ENCODE data around the gene GNG2. TPM values are rescaled to one million over a fixed set of nuclear protein-coding genes. Genes with fewer than 3 reads are reported as not detected.

The GNG2 gene
- total and polyA plus RNA-seq, 9 of the 15 experiments (the other 6 are each of a cell fraction or from before 2014, with no cell fraction given): 0.18 TPM; not detected in 8

DNA sequence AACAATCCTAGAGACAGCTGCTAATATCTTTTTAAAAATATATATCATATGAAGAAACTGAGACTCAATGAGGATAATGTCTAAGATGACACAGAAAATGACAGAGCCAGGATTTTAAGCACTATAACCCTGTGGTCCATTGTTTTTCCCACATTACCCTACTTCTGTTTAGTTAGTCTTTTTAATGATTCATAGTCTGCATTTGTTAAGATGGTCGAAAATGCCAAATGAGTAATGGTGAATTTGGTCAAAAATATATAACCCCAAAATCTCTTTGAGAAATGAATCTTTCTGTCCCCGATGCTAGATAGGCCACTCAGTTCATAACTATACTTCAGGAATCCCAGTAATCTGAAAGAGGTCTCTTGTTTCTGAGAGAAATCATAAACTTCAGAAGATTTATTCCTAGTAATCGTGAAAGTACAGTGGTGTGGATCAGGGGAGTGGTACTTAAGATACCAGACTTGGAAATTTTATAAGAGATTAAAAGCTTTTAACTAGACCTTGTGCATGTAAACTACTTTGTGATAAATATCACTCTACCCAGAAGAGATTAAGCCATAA is 139.7 kb downstream of the GNG2 start:
- intact Hi-C loops (cut with micrococcal nuclease) (no loop called here), in situ Hi-C loops (cut with MboI) (no loop called here)
- CTCF ChIA-PET (ENCODE audit: low intra/inter-chr PET ratio): no interaction called here
- no TSS peak for BruUV-seq (replicated peaks)
- Histone ChIP-seq H3K4me2 (ENCODE audit: insufficient read depth, low read length) (no peak overlapping the region), H3K79me2 (ENCODE audit: control insufficient read depth, insufficient read depth, low read length) (no peaks in the 10 kb centered on the region), H3K36me3 (ENCODE audit: control insufficient read depth, insufficient read depth, low read length) (peaks cover 92% of the 10 kb centered on the region), H4K20me1 (replicated peaks; ENCODE audit: control insufficient read depth, insufficient read depth, low read length) (no peaks in the 10 kb centered on the region), H3K4me1 (replicated peaks in 1 of 2; ENCODE audit: control insufficient read depth in 2 of 2, insufficient read depth in 2 of 2, low read length in 2 of 2) (no peaks in the 10 kb centered on the region), H3K9ac (ENCODE audit: insufficient read depth in 1 of 2, low read depth in 2 of 2, low read length in 2 of 2) (no peak overlapping the region), H3K9me1 (ENCODE audit: control insufficient read depth, insufficient read depth, low read length) (no peaks in the 10 kb centered on the region), H3K27ac (ENCODE audit: extremely low read depth, low read depth, low read length) (no peak overlapping the region), H3K4me3 (no peak overlapping the region), H2AFZ (ENCODE audit: low read depth, low read length) (no peak overlapping the region), H3K27me3 (ENCODE audit: control insufficient read depth in 2 of 2, insufficient read depth in 2 of 2, low read length in 2 of 2) (no peaks in the 10 kb centered on the region), H3K9me3 (replicated peaks; ENCODE audit: control insufficient read depth, insufficient read depth, low read depth, low read length) (no peaks in the 10 kb centered on the region)
- WGBS (ENCODE audit: insufficient coverage, low coverage, missing lambda C conversion rate): 90% methylated on average over 3 of the region's 3 CpGs
- DNase-seq (ENCODE audit: extremely low read depth in 1 of 4, low spot score in 3 of 4) (no peak), ATAC-seq (no peak), FAIRE-seq (no peak)
- no peak for TF ChIP-seq POLR2A (conservative IDR thresholded peaks at IDR 0.05)
- TF ChIP-seq ZNF282 (CRISPR knock-in tag; IDR thresholded peaks at IDR 0.05): no peak
- no peak for TF ChIP-seq ZC3H11A (IDR thresholded peaks at IDR 0.05; ENCODE audit: low read depth, low read length)
- TF ChIP-seq ZNF77 (CRISPR knock-in tag; IDR thresholded peaks at IDR 0.05): no peak
- TF ChIP-seq KAT8 (IDR thresholded peaks at IDR 0.05; ENCODE audit: low read depth): no peak
- TF ChIP-seq ZNF347 (CRISPR knock-in tag; IDR thresholded peaks at IDR 0.05; ENCODE audit: low read depth): no peak
- TF ChIP-seq, protein P1, sequence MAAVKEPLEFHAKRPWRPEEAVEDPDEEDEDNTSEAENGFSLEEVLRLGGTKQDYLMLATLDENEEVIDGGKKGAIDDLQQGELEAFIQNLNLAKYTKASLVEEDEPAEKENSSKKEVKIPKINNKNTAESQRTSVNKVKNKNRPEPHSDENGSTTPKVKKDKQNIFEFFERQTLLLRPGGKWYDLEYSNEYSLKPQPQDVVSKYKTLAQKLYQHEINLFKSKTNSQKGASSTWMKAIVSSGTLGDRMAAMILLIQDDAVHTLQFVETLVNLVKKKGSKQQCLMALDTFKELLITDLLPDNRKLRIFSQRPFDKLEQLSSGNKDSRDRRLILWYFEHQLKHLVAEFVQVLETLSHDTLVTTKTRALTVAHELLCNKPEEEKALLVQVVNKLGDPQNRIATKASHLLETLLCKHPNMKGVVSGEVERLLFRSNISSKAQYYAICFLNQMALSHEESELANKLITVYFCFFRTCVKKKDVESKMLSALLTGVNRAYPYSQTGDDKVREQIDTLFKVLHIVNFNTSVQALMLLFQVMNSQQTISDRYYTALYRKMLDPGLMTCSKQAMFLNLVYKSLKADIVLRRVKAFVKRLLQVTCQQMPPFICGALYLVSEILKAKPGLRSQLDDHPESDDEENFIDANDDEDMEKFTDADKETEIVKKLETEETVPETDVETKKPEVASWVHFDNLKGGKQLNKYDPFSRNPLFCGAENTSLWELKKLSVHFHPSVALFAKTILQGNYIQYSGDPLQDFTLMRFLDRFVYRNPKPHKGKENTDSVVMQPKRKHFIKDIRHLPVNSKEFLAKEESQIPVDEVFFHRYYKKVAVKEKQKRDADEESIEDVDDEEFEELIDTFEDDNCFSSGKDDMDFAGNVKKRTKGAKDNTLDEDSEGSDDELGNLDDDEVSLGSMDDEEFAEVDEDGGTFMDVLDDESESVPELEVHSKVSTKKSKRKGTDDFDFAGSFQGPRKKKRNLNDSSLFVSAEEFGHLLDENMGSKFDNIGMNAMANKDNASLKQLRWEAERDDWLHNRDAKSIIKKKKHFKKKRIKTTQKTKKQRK (IDR thresholded peaks at IDR 0.05; ENCODE audit: borderline replicate concordance, low read depth, low read length): no peak
- no peak for TF ChIP-seq ETS2 (tag; IDR thresholded peaks at IDR 0.05; ENCODE audit: borderline replicate concordance, poor library complexity, severe bottlenecking)
- TF ChIP-seq CHD1 (IDR thresholded peaks at IDR 0.05; ENCODE audit: low read length): no peak
- TF ChIP-seq L3MBTL2 (IDR thresholded peaks at IDR 0.05): no peak
- no peak for TF ChIP-seq GATA2 (CRISPR knock-in tag; IDR thresholded peaks at IDR 0.05)
- TF ChIP-seq, protein P2, sequence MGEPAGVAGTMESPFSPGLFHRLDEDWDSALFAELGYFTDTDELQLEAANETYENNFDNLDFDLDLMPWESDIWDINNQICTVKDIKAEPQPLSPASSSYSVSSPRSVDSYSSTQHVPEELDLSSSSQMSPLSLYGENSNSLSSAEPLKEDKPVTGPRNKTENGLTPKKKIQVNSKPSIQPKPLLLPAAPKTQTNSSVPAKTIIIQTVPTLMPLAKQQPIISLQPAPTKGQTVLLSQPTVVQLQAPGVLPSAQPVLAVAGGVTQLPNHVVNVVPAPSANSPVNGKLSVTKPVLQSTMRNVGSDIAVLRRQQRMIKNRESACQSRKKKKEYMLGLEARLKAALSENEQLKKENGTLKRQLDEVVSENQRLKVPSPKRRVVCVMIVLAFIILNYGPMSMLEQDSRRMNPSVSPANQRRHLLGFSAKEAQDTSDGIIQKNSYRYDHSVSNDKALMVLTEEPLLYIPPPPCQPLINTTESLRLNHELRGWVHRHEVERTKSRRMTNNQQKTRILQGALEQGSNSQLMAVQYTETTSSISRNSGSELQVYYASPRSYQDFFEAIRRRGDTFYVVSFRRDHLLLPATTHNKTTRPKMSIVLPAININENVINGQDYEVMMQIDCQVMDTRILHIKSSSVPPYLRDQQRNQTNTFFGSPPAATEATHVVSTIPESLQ (CRISPR knock-in tag; IDR thresholded peaks at IDR 0.05): no peak
- TF ChIP-seq, protein P3, sequence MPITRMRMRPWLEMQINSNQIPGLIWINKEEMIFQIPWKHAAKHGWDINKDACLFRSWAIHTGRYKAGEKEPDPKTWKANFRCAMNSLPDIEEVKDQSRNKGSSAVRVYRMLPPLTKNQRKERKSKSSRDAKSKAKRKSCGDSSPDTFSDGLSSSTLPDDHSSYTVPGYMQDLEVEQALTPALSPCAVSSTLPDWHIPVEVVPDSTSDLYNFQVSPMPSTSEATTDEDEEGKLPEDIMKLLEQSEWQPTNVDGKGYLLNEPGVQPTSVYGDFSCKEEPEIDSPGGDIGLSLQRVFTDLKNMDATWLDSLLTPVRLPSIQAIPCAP (CRISPR knock-in tag; IDR thresholded peaks at IDR 0.05; ENCODE audit: borderline replicate concordance): no peak
- no peak for TF ChIP-seq ZNF695 (CRISPR knock-in tag; IDR thresholded peaks at IDR 0.05)
- TF ChIP-seq SMARCE1 (IDR thresholded peaks at IDR 0.05): no peak
- POLR2A ChIA-PET: no interaction called here
